Keratinocyte (primary cell): ENCODE measurements around the gene ARNT2.

Experiments
- EZH2 ChIP-seq: IDR thresholded peaks from one replicate; pipeline ENCODE4 v1.6.1; 2012; ENCODE audit warnings: inconsistent platforms, mild to moderate bottlenecking, low read length, moderate library complexity
- TF ChIP-seq, protein P1 (sequence below), 3 experiments: IDR thresholded peaks in 1 of 3; conservative IDR thresholded peaks in 1 of 3; optimal IDR thresholded peaks in 1 of 3; 2 replicates in 2 of 3; 3 replicates in 1 of 3; pipeline versions ENCODE3 to v1.5.1; 2011; ENCODE audit warnings: low read length in 3 of 3, mild to moderate bottlenecking in 3 of 3, moderate library complexity in 2 of 3, control low read depth in 1 of 3, inconsistent platforms in 1 of 3; ENCODE audit not compliant: insufficient read depth in 2 of 3; ENCODE audit errors: extremely low read depth in 1 of 3

DNA sequence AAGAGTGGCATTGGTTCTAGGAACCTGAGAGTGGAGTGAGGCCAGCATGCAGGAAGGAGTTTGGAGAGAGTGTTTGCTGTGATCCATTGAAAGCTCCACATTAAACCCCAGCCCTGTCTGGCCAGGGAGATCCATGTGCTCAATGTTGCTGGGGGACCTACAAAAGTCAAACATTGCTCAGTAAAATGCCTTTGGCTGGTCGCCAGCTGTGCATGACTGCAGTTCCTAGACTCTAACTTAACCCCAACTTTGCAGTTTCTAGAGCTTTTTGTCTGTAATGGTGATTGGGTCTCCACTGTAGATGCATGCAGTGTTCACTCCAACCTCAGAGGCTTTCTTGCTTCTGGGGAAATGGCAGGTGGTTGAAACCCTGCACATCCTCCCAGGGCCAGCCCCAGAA lies 191.2 kb downstream of the ARNT2 start:
- TF ChIP-seq, protein P1, sequence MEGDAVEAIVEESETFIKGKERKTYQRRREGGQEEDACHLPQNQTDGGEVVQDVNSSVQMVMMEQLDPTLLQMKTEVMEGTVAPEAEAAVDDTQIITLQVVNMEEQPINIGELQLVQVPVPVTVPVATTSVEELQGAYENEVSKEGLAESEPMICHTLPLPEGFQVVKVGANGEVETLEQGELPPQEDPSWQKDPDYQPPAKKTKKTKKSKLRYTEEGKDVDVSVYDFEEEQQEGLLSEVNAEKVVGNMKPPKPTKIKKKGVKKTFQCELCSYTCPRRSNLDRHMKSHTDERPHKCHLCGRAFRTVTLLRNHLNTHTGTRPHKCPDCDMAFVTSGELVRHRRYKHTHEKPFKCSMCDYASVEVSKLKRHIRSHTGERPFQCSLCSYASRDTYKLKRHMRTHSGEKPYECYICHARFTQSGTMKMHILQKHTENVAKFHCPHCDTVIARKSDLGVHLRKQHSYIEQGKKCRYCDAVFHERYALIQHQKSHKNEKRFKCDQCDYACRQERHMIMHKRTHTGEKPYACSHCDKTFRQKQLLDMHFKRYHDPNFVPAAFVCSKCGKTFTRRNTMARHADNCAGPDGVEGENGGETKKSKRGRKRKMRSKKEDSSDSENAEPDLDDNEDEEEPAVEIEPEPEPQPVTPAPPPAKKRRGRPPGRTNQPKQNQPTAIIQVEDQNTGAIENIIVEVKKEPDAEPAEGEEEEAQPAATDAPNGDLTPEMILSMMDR (optimal IDR thresholded peaks at IDR 0.05 in 1 of 3, IDR thresholded peaks at IDR 0.05 in 1 of 3, conservative IDR thresholded peaks at IDR 0.05 in 1 of 3; ENCODE audit: extremely low read depth in 1 of 3, insufficient read depth in 2 of 3, low read length in 3 of 3) = no peak
- TF ChIP-seq EZH2 = no peak
